Thyroid gland (tissue), 4 donors: ENCODE results near the gene ZC3H10. TPM values are rescaled to one million over a fixed set of nuclear protein-coding genes. Genes with fewer than 3 reads are reported as not detected.

ENCODE experiments used
- DNase-seq, 2 donors: peaks; one replicate each; pipeline ENCODE4 v3.0.0-alpha.2; 2019
- H3K27ac ChIP-seq, 3 donors: fragments of 200-600 bp; sonication (generic); 1 replicate in 2 of 3; 2 replicates in 1 of 3; pipeline ENCODE4 v1.5.1; 2016 to 2019; ENCODE audit warnings: mild to moderate bottlenecking in 1 of 3, moderate library complexity in 1 of 3
- H3K27me3 ChIP-seq: fragments of 200-600 bp; sonication (generic); one replicate; pipeline ENCODE4 v1.5.1; 2019
- H3K36me3 ChIP-seq, 2 donors: fragments of 200-600 bp; sonication (generic); one replicate each; pipeline ENCODE4 v1.5.1; 2016 to 2019
- H3K4me1 ChIP-seq, 2 donors: fragments of 200-600 bp; sonication (generic); one replicate each; pipeline ENCODE4 v1.5.1; 2017 to 2019
- H3K4me3 ChIP-seq, 3 donors: fragments of 200-600 bp; sonication (generic); replicated peaks in 1 of 3; 1 replicate in 2 of 3; 2 replicates in 1 of 3; pipeline ENCODE4 v1.5.1; 2016; ENCODE audit warnings: mild to moderate bottlenecking in 1 of 3
- H3K9me3 ChIP-seq: fragments of 200-600 bp; sonication (generic); one replicate; pipeline ENCODE4 v1.5.1; 2017
- CTCF ChIP-seq, 6 experiments: fragments of 200-600 bp in 3 of 6; fragments of 450-650 bp in 3 of 6; sonication (generic) in 3 of 6; IDR thresholded peaks; one replicate each; pipeline ENCODE4 v1.5.1; 2016 to 2019; ENCODE audit warnings: antibody characterized with exemption in 6 of 6, mild to moderate bottlenecking in 2 of 6, inconsistent platforms in 1 of 6, moderate library complexity in 1 of 6
- POLR2A ChIP-seq, 2 donors: fragments of 450-650 bp; IDR thresholded peaks; one replicate each; pipeline ENCODE4 v1.6.1; 2017; ENCODE audit warnings: antibody characterized with exemption in 2 of 2, mild to moderate bottlenecking in 2 of 2, moderate library complexity in 1 of 2
- WGBS, 2 donors: methylation state at CpG; one replicate each; pipeline ENCODE4 v1.1.5; 2017; 5-methylcytosine and 5-hydroxymethylcytosine counted together
- intact Hi-C: fragments of 100-400 bp; cut with DNase I; formaldehyde crosslinking; loops from one replicate; pipeline ENCODE4 v1.15.1; 2023
- total RNA-seq, 4 donors: library from RNA; depleted of rRNA; stranded (reverse); fragments of >200 nt; gene quantifications; one replicate each; pipeline ENCODE4 v1.2.3, GENCODE V29; 2016

The ZC3H10 gene
- total RNA-seq, 4 donors from 2014 or later = 4.7 to 7.7 (median 5.6) TPM

GRCh38 chr12:56129206-56129941 is 11.3 kb downstream of the ZC3H10 start:
- intact Hi-C loops = loop anchor here (10.0 kb wide), 2 partner anchors 95 to 335 kb away; partner anchors contain the start of genes NABP2, RNF41 and SPRYD4
- Histone ChIP-seq H3K9me3 (no peaks in the 10 kb centered on the region), H3K4me1 (peaks cover 36 to 43% of the 10 kb centered on the region in 2 donors), H3K27me3 (no peaks in the 10 kb centered on the region), H3K27ac (peak overlapping the region; percentile 71 to 85 (median 80)), H3K4me3 (peak overlapping the region; percentile 45 to 73 (median 60)), H3K36me3 (peaks cover 20 to 32% of the 10 kb centered on the region in 2 donors)
- peak; percentile 60 to 67 for DNase-seq
- 3 to 5% methylated on average over 17 to 20 of the region's 29 CpGs for WGBS, 2 donors
- TF ChIP-seq POLR2A (IDR thresholded peaks at IDR 0.05) = peak in 1 of 2 donors; percentile 52
- TF ChIP-seq CTCF (IDR thresholded peaks at IDR 0.05) = no peak

GRCh38 chr12:56129942-56130495 is 12.0 kb downstream of the ZC3H10 start:
- peak overlapping the region in 2 of 3 donors; percentile 80 to 85 for H3K27ac ChIP-seq
- no peaks in the 10 kb centered on the region for H3K9me3 ChIP-seq
- H3K4me3 ChIP-seq = peak overlapping the region in 1 of 3 donors; percentile 60
- H3K4me1 ChIP-seq = peaks cover 29 to 37% of the 10 kb centered on the region in 2 donors
- no peaks in the 10 kb centered on the region for H3K27me3 ChIP-seq
- no peak for TF ChIP-seq POLR2A (IDR thresholded peaks at IDR 0.05)
- no peak for TF ChIP-seq CTCF (IDR thresholded peaks at IDR 0.05)
- DNase-seq = peak; percentile 49 to 57
- intact Hi-C loops = loop anchor here (10.0 kb wide), 2 partner anchors 95 to 335 kb away; partner anchors contain the start of genes NABP2, RNF41 and SPRYD4
- H3K36me3 ChIP-seq = peaks cover 20 to 32% of the 10 kb centered on the region in 2 donors
- 56 to 60% methylated on average over 22 of the region's 22 CpGs for WGBS, 2 donors

- no peak for DNase-seq
- Histone ChIP-seq H3K4me1 (peaks cover 21 to 28% of the 10 kb centered on the region in 2 donors), H3K27me3 (no peaks in the 10 kb centered on the region), H3K27ac (no peak overlapping the region), H3K4me3 (no peak overlapping the region), H3K36me3 (peaks cover 20 to 32% of the 10 kb centered on the region in 2 donors), H3K9me3 (no peaks in the 10 kb centered on the region)
- TF ChIP-seq POLR2A (IDR thresholded peaks at IDR 0.05) = no peak
- TF ChIP-seq CTCF (IDR thresholded peaks at IDR 0.05) = no peak
- WGBS, 2 donors = 85 to 90% methylated on average over 4 of the region's 4 CpGs
- intact Hi-C loops = no loop called here
Measured at GRCh38 chr12:56130876-56131275, 12.8 kb downstream of the ZC3H10 start.

- 97 to 98% methylated on average over 6 of the region's 6 CpGs for WGBS, 2 donors
- no peak overlapping the region for H3K4me3 ChIP-seq
- H3K36me3 ChIP-seq = peaks cover 42 to 58% of the 10 kb centered on the region in 2 donors
- H3K27me3 ChIP-seq = no peaks in the 10 kb centered on the region
- no peak overlapping the region for H3K27ac ChIP-seq
- TF ChIP-seq POLR2A (IDR thresholded peaks at IDR 0.05) (no peak), CTCF (IDR thresholded peaks at IDR 0.05) (no peak)
- H3K4me1 ChIP-seq = peaks cover 0 to 6% of the 10 kb centered on the region in 2 donors
- no peak for DNase-seq
- intact Hi-C loops = no loop called here
- H3K9me3 ChIP-seq = no peaks in the 10 kb centered on the region
Measured at GRCh38 chr12:56134897-56135296, 16.8 kb downstream of the ZC3H10 start.
